Mucosa of gallbladder (tissue), 1 donor: ENCODE data around the gene NOD2. TPM values are rescaled to one million over a fixed set of nuclear protein-coding genes. Genes with fewer than 3 reads are reported as not detected.
A peak's percentile ranks its signal among the peaks of the same experiment; 100 is the strongest.

Experiments
- DNase-seq: peaks from one replicate; pipeline ENCODE4 v3.0.0-alpha.2; 2020; ENCODE audit warnings: low spot score
- total RNA-seq: library from RNA; stranded (reverse); gene quantifications from one replicate; pipeline ENCODE4 v1.2.1, GENCODE V29; 2021
- donor health status: DM: no; HTN: no; CAD: no.

The NOD2 gene
- total RNA-seq, 1 donor from 2014 or later: 1.5 TPM

GRCh38 chr16:50670476-50670875 is 22.9 kb upstream of the NOD2 start:
- DNase-seq: no peak

- no peak for DNase-seq
Measured at GRCh38 chr16:50671644-50672260, 21.7 kb upstream of the NOD2 start.

GRCh38 chr16:50673496-50674275 is 19.7 kb upstream of the NOD2 start:
- DNase-seq: no peak

GRCh38 chr16:50674831-50675230 is 18.6 kb upstream of the NOD2 start:
- no peak for DNase-seq

- DNase-seq: no peak
Measured at GRCh38 chr16:50675686-50676610, 17.5 kb upstream of the NOD2 start.

- DNase-seq: no peak
Measured at GRCh38 chr16:50676684-50677225, 16.7 kb upstream of the NOD2 start.

- DNase-seq: no peak
Measured at GRCh38 chr16:50677351-50677750, 16.1 kb upstream of the NOD2 start.

- DNase-seq: no peak
Measured at GRCh38 chr16:50678531-50678930, 14.9 kb upstream of the NOD2 start.

- no peak for DNase-seq
Measured at GRCh38 chr16:50679266-50679665, 14.1 kb upstream of the NOD2 start.

- DNase-seq: no peak
Measured at GRCh38 chr16:50679676-50680555, 13.5 kb upstream of the NOD2 start.

- no peak for DNase-seq
Measured at GRCh38 chr16:50680556-50680893, 12.9 kb upstream of the NOD2 start.

- DNase-seq: peak; percentile 45
Measured at GRCh38 chr16:50681021-50681885, 12.2 kb upstream of the NOD2 start, which contains the start of gene SNX20. Gene SNX20 (minus strand): TSS chr16:50681312. CDS start chr16:50677526, 3,786 bp downstream.

- DNase-seq: no peak
Measured at GRCh38 chr16:50683689-50684374, 9.6 kb upstream of the NOD2 start.

- DNase-seq: no peak
Measured at GRCh38 chr16:50684823-50685461, 8.5 kb upstream of the NOD2 start.

GRCh38 chr16:50685462-50686063 is 7.8 kb upstream of the NOD2 start:
- no peak for DNase-seq

GRCh38 chr16:50688083-50688482 is 5.3 kb upstream of the NOD2 start:
- DNase-seq: no peak

- DNase-seq: no peak
Measured at GRCh38 chr16:50688867-50689266, 4.5 kb upstream of the NOD2 start.

GRCh38 chr16:50690177-50690576 is 3.2 kb upstream of the NOD2 start:
- DNase-seq: no peak

- DNase-seq: no peak
Measured at GRCh38 chr16:50692644-50692998, 785 bp upstream of the NOD2 start.
